ENCODE results near the gene TSPO.
A peak's percentile ranks its signal among the peaks of the same experiment; 100 is the strongest.
"Not testable (repeated sequence)": the region's sequence is repeated elsewhere in the genome, so short reads cannot be mapped to it uniquely, and the experiment has no call there.

The TSPO gene

GRCh38 chr22:43128928-43129424 is 22.4 kb upstream of the TSPO start:
- intact Hi-C loops (cut with DNase I) = no loop called here
- no peak for DNase-seq

- DNase-seq = no peak
- intact Hi-C loops (cut with DNase I) = no loop called here
Measured at GRCh38 chr22:43129426-43130425, 21.6 kb upstream of the TSPO start.

DNA sequence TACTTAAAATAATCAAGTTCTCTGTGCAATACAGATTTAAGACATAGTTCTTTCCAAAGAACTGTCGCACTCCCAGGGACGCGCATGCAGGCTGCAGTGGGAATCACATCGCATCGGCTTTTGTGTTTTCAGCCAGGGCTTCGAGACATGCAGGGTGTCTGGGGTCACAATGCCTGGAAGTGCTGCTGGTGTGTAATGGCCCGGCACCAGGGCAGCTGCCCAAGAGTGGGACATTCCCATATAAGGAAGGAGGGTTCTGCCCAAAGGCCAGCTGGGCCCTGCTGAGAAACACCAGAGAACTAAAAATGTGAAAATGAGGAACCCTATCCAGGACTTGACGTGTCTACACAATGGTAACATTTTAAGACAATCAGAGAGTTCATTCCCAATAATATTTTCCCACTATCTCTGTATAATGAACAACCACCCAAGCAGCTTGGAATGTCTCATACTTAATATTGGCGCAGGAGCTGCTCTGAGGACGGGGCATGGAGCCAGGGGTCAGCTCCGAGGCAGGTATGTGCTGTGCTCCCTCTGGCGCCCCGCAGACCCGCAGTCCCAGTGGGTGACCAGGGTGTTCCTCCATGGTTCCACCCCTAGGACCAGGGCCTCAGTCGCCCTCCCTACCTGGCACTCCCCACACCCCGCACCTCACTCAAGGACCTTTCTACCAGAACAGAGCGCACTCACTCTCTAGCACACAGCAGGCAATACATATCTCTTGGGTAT is 19.4 kb upstream of the TSPO start:
- no peak for DNase-seq
- intact Hi-C loops (cut with DNase I) = no loop called here

GRCh38 chr22:43133401-43133800 is 18.0 kb upstream of the TSPO start:
- no peak for DNase-seq
- intact Hi-C loops (cut with DNase I) = no loop called here

DNA sequence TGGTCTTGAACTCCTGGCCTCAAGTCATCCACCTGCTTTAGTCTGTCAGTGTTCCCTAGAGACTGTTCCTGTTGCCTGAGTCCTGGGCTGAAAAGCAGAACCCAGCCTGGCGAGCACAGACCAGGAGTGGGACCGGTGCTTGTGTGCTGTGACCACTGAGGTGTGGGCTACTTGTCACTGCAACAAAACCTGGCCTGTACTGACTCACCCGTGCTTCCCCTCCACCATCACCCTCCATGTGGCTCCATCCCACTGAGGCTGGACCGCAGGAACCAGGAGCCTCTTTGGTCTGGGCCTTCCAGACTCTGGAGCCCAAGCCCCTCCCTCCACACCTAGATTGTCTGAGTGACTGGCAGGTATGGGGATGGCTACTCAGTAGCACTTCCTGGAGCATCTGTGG is 16.8 kb upstream of the TSPO start:
- DNase-seq = no peak
- intact Hi-C loops (cut with DNase I) = no loop called here

DNA sequence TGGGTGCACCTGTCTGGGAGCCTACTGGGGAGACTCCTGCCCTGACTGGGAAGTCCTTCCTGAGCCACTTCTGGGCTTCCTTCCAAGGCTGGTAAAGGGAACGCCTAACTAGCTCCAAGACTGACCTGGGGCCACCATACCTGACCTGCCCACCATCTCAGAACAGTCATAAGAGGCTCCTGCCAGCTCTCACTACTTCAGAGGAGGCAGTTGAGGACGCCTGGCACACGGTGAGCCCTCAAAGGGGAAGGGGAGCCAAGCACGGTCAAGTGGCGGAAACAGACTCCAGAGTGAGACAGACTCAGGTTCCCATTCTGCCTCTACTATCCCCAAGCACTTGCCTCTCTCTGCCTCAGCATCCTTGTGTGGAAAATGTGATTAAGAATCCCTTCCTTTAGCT is 15.8 kb upstream of the TSPO start:
- intact Hi-C loops (cut with DNase I) = no loop called here
- no peak for DNase-seq

DNA sequence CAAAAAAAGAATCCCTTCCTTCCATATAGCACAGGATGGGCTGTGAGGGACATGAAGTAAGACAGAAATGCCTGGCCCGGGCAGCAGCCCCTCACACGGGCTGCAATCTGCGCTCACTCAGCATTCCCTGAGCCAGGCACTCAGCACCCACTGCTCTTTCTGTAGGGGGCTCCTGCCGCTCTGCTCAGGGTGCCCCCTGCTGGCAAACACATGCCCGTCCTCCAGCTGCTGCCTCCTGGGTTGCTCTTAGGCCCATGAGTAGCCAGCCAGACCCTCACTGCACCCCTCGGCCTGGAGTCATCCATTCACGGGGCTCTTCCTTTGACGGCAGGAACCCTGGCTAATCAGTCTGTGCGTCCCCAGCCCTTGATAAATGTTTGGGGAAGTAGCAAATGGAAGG is 15.1 kb upstream of the TSPO start:
- intact Hi-C loops (cut with DNase I) = no loop called here
- DNase-seq = peak in 23 of 42 donors; percentile 16 to 68 (median 37)

DNA sequence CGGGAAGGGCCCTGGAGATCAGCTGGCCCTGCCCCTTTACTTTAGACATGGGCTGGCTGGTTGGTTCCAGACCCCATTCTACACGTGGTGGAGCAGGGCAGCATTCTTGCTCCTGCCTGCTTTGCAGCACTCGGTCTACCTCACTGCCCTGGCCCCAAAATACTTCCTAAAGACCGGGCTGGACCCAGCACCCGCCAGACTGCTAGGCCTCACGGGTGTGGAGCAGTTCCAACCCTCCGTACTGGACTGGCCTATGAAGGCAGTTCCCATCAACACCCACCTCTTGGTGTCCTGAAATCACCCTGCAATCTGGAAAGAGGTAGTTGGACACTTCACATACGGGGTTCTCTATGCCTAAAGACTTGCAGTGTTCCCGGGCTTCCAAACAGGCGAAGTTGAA is 14.6 kb upstream of the TSPO start:
- DNase-seq = no peak
- intact Hi-C loops (cut with DNase I) = no loop called here

DNA sequence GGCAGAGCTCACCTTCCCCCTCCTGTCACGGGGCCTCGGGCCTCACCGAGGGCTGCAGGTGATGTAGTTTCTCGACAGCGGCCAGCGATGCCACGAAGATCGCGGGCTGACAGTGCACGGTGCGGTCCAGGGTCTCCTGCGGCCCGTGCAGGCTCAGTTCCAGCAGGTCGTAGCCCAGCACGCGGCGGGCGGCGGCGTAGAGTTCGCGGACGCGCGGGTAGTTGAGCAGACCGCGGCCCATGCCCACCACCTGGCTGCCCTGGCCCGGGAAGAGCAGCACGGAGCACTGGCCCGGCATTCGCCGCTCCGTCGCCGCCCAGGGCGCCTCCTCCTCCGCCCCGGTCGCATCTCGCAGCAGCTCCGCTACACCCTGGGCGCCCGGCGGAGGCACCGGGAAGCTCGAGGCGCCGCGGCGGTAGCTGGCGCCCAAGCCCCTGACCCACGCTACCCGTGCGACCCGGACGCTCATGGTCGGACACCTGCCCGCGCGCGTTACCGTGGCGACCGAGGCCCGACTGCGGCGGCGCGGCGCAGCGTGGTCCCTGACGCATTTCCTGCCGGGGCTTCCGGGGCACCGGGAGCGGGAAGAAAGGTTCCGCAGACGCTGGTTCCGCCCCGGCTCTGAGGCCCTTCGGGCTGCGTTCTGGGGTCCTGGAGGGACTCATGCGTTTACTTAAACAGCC is 8.3 kb upstream of the TSPO start, which contains the start of gene MCAT:
MCAT (minus strand) TSS at position 519 of the 683 bp plus-strand sequence; CDS start at position 469, 50 bp downstream.
- peak; percentile 42 to 95 (median 87) for DNase-seq
- intact Hi-C loops (cut with DNase I) = no loop called here

DNA sequence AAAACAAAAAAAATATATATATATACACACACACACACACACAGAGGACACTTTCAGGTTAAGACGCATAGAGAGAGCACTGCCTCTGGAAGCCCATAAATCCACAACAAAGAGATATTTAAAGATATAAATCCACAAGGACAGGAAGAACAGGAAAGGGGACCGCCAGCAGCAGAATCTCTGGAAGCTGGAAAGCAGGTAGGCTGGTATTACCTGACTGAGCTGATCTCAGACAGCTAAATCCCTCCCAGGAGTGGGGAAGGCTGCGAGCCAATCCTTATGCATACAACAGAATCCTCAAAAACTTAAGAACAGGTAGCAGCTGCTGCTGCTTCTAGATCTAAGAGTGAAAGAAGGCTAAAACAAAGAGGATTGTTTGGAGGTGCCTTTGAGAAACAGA is 6.4 kb upstream of the TSPO start:
- DNase-seq = no peak
- intact Hi-C loops (cut with DNase I) = no loop called here

DNA sequence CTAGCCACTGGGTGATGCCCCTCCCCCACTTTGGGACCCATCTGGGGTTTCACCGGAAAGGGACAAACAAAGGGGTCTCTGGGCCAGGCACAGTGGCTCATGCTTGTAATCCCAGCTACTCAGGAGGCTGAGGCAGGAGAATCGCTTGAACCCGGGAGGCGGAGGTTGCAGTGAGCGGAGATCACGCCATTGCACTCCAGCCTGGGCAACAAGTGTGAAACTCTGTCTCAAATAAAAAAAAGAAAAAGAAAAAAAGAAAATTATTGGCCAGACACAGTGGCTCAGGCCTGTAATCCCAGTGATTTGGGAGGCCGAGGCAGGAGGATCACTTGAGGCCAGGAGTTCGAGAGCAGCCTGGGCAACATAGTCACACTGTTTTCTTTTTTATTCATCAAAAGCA is 6.0 kb upstream of the TSPO start:
- intact Hi-C loops (cut with DNase I); DNase-seq: not testable (repeated sequence)

DNA sequence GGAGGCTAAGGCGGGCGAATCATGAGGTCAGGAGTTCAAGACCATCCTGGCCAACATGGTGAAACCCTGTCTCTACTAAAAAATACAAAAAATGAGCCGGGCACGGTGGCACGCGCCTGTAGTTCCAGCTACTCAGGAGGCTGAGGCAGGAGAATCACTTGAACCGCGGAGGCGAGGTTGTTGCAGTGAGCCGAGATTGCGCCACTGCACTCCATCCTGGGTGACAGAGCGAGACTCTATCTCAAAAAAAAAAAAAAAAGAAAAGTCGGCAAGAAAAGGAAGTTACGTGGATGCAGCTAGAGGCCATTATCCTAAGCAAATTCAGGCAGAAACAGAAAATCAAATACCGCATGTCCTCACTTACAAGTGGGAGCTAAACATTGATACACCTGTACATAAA is 5.0 kb upstream of the TSPO start:
- peak in 1 of 42 donors; percentile 38 for DNase-seq
- intact Hi-C loops (cut with DNase I) = not testable (repeated sequence)

GRCh38 chr22:43147821-43148220 is 3.5 kb upstream of the TSPO start:
- intact Hi-C loops (cut with DNase I) = no loop called here
- DNase-seq = peak in 7 of 42 donors; percentile 20 to 59 (median 25)

GRCh38 chr22:43148581-43148980 is 2.8 kb upstream of the TSPO start:
- peak in 3 of 42 donors; percentile 22 to 34 (median 30) for DNase-seq
- intact Hi-C loops (cut with DNase I) = no loop called here

DNA sequence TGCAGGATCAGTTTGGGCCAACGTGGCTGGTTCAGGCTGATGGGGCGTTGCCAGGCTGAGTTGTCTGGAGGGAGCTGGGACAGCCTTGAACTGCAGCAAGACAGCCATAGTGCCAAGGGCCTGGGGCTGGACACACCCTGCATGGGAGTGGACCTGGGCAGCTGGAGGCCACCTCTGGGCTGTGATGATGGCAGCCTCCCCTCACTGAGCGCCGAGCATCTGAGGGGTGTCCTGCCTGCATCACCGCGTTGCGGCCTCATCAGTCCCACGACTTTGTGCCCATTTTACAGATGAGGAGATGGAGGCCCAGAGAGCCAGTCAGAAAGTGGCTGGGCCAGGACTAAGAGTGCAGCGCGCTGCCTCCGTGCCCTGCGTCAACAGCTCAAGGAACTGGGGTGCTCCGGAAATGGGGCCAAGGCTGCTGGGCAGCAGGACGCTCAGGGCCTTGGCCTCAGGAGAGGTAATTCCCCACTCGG is 590 bp upstream of the TSPO start:
- intact Hi-C loops (cut with DNase I) = loop anchor here (5.0 kb wide), 1 partner anchor 37 kb away; the partner anchor contains the start of gene TTLL12

GRCh38 chr22:43152003-43152356 is 621 bp downstream of the TSPO start:
- intact Hi-C loops (cut with DNase I) = loop anchor here (5.0 kb wide), 1 partner anchor 35 kb away; the partner anchor contains the start of gene TTLL12
- no peak for DNase-seq

More for the DNA sequence above, 590 bp upstream of the TSPO start:
- no peak for DNase-seq

DNA sequence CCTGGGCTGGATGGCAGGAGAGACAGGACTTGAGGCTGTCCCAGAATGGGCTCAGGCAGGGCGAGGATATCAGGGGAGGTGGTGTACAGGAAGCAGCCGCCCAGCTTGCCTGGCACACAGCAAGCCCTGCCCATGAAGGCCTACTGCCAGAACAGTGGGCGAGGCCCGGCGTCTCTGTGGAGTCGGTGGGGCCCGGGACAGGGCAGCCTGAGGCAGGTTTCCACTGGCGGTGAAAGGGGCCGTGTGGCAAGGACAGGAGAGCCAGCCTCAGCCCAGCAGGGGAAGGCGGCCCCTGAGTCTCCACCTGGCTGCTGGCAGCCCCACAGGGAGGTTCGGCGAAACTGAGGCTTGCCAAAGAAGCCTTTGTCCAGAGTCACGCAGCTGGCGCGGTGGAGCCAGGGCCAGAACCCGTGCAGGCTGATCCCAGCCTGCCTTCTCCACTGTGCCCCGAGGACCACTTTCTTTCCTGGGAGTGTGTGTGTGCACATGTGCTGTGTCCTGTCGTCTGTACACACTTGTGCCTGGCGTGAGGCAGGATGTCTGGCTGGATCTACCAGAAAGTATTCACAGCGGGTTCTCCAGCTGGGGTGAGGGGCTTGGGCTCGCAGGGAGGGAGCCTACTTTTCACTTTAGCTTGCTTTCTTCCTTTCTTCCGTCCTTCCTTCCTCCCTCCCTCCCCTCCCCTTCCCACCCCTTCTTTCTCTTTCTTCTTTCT is 1.2 kb downstream of the TSPO start:
- intact Hi-C loops (cut with DNase I) = loop anchor here (5.0 kb wide), 1 partner anchor 35 kb away; the partner anchor contains the start of gene TTLL12
- DNase-seq = peak in 40 of 42 donors; percentile 29 to 74 (median 47)

GRCh38 chr22:43153899-43154298 is 2.5 kb downstream of the TSPO start:
- intact Hi-C loops (cut with DNase I) = loop anchor here (5.0 kb wide), 1 partner anchor 33 kb away; the partner anchor contains the start of gene TTLL12
- DNase-seq = no peak
